ENCODE results near the gene TMEM51. TPM values are rescaled to one million over a fixed set of nuclear protein-coding genes. Genes with fewer than 3 reads are reported as not detected.

Gene TMEM51
- total and polyA plus RNA-seq, 2 of the 4 experiments (the other 2 are of a cell fraction) = 2.7 to 10.2 TPM

GRCh38 chr1:15191267-15191666, 37.7 kb downstream of the TMEM51 start:
- no peak for DNase-seq
- CTCF ChIA-PET = interaction anchor here (0.7 kb wide), 1 partner anchor 10 kb away, joined by 3 read pairs; no protein-coding TSS in a partner anchor

More at GRCh38 chr1:15191267-15191666, 37.7 kb downstream of the TMEM51 start:
- H2BK120ac ChIP-seq (ENCODE audit: low read depth, low read length) = no peak overlapping the region
- H2BK15ac ChIP-seq (ENCODE audit: low read depth, low read length) = no peak overlapping the region
- no peak overlapping the region for H2BK20ac ChIP-seq (ENCODE audit: low read depth, low read length)
- POLR2A ChIA-PET (ENCODE audit: unreplicated experiment) = no interaction called here
- H3K79me1 ChIP-seq (ENCODE audit: low read depth in 1 of 2, low read length in 2 of 2) = peaks cover 49 to 72% of the 10 kb centered on the region in 2 experiments
- H2BK5ac ChIP-seq (ENCODE audit: low read depth, low read length, poor library complexity, severe bottlenecking) = no peak overlapping the region
- H3K56ac ChIP-seq (ENCODE audit: extremely low read depth, insufficient read depth, low read length) = no peak overlapping the region
- H2AFZ ChIP-seq (replicated peaks; ENCODE audit: low read length, poor library complexity) = no peak overlapping the region
- H3K9me3 ChIP-seq (ENCODE audit: control insufficient read depth, insufficient read depth, low read length) = no peaks in the 10 kb centered on the region
- no peak overlapping the region for H3K27ac ChIP-seq (ENCODE audit: insufficient read depth, low read length)
- no peak overlapping the region for H3K14ac ChIP-seq (replicated peaks; ENCODE audit: low read depth, low read length)
- H3K36me3 ChIP-seq (ENCODE audit: control insufficient read depth, insufficient read depth, low read length) = peaks cover 4% of the 10 kb centered on the region
- no peak overlapping the region for H3K18ac ChIP-seq (ENCODE audit: low read depth, low read length)
- no peak overlapping the region for H3K23ac ChIP-seq (ENCODE audit: low read depth, low read length)
- H3K4me2 ChIP-seq (ENCODE audit: low read depth, low read length) = no peak overlapping the region
- dilution Hi-C loops (cut with HindIII; ENCODE audit: low sequenced_read_pairs, unreplicated experiment) = no loop called here
- H4K91ac ChIP-seq (ENCODE audit: insufficient read depth, low read depth, low read length) = no peak overlapping the region
- TF ChIP-seq ELK1 (IDR thresholded peaks at IDR 0.05; ENCODE audit: borderline replicate concordance, low read depth, low read length) (no peak), POLR2A (IDR thresholded peaks at IDR 0.05; ENCODE audit: low read depth, low read length) (no peak), USF2 (IDR thresholded peaks at IDR 0.05; ENCODE audit: low read depth, low read length) (no peak), CHD1 (IDR thresholded peaks at IDR 0.05; ENCODE audit: low read depth, low read length) (no peak), MAZ (IDR thresholded peaks at IDR 0.05; ENCODE audit: borderline replicate concordance, low read depth, low read length) (no peak), RFX5 (IDR thresholded peaks at IDR 0.05; ENCODE audit: low read depth, low read length) (no peak), MXI1 (IDR thresholded peaks at IDR 0.05; ENCODE audit: borderline replicate concordance, low read depth, low read length) (no peak), CEBPB (IDR thresholded peaks at IDR 0.05; ENCODE audit: low read depth, low read length) (no peak), RAD21 (IDR thresholded peaks at IDR 0.05; ENCODE audit: low read length) (no peak), MAFK (IDR thresholded peaks at IDR 0.05; ENCODE audit: low read depth, low read length) (no peak), CTCF (conservative IDR thresholded peaks at IDR 0.05; ENCODE audit: low read depth, low read length) (no peak), NFE2L2 (IDR thresholded peaks at IDR 0.05; ENCODE audit: low read depth, low read length) (no peak), BHLHE40 (IDR thresholded peaks at IDR 0.05; ENCODE audit: low read depth, low read length) (no peak), FOS (IDR thresholded peaks at IDR 0.05; ENCODE audit: low read depth, low read length) (no peak), SMC3 (IDR thresholded peaks at IDR 0.05; ENCODE audit: low read depth, low read length) (no peak), RCOR1 (IDR thresholded peaks at IDR 0.05; ENCODE audit: insufficient replicate concordance, low read length) (no peak)
- H2AK5ac ChIP-seq (ENCODE audit: low read depth, low read length) = no peak overlapping the region
- BruUV-seq (replicated peaks) = no TSS peak
- peaks cover 33% of the 10 kb centered on the region for H3K4me1 ChIP-seq (ENCODE audit: control insufficient read depth, insufficient read depth, low read length)
- H4K8ac ChIP-seq (ENCODE audit: low read depth in 2 of 2, low read length in 2 of 2) = no peak overlapping the region
- peaks cover 25% of the 10 kb centered on the region for H4K20me1 ChIP-seq (ENCODE audit: insufficient read depth, low read length)
- H4K5ac ChIP-seq (ENCODE audit: low read depth, low read length) = no peak overlapping the region
- intact Hi-C loops (cut with micrococcal nuclease) = no loop called here
- WGBS, 2 experiments (ENCODE audit: extremely low coverage in 2 of 2, insufficient read length in 1 of 2) = no CpG with 5 or more reads among the region's 8 CpGs
- no peak overlapping the region for H2AK9ac ChIP-seq (replicated peaks; ENCODE audit: low read depth, low read length, poor library complexity)
- no peak for ATAC-seq (ENCODE audit: low read depth)
- no peak overlapping the region for H3K9ac ChIP-seq (ENCODE audit: low read depth, low read length)
- H3K9me1 ChIP-seq (ENCODE audit: insufficient read depth, low read length) = peaks cover 26% of the 10 kb centered on the region
- H3K4ac ChIP-seq (ENCODE audit: low read depth, low read length) = no peak overlapping the region
- no peaks in the 10 kb centered on the region for H3K27me3 ChIP-seq (ENCODE audit: control insufficient read depth, insufficient read depth, low read length)
- in situ Hi-C loops (cut with MboI; ENCODE audit: low sequenced_read_pairs) = no loop called here
- no peak overlapping the region for H3K4me3 ChIP-seq (ENCODE audit: insufficient read depth, low read depth, low read length)

Data from IMR-90 (cell line).